RCC 7860 (cell line): ENCODE measurements around the gene CANT1.
A peak's percentile ranks its signal among the peaks of the same experiment; 100 is the strongest.

Experiments
- DNase-seq: peaks from one replicate; pipeline ENCODE4 v3.0.0-alpha.2; 2015; ENCODE audit warnings: low spot score
- FAIRE-seq: peaks from 2 replicates; lab custom pipeline; 2012; peaks lifted over from hg19 to GRCh38; lab: Jason Lieb, UNC

The CANT1 gene

DNA sequence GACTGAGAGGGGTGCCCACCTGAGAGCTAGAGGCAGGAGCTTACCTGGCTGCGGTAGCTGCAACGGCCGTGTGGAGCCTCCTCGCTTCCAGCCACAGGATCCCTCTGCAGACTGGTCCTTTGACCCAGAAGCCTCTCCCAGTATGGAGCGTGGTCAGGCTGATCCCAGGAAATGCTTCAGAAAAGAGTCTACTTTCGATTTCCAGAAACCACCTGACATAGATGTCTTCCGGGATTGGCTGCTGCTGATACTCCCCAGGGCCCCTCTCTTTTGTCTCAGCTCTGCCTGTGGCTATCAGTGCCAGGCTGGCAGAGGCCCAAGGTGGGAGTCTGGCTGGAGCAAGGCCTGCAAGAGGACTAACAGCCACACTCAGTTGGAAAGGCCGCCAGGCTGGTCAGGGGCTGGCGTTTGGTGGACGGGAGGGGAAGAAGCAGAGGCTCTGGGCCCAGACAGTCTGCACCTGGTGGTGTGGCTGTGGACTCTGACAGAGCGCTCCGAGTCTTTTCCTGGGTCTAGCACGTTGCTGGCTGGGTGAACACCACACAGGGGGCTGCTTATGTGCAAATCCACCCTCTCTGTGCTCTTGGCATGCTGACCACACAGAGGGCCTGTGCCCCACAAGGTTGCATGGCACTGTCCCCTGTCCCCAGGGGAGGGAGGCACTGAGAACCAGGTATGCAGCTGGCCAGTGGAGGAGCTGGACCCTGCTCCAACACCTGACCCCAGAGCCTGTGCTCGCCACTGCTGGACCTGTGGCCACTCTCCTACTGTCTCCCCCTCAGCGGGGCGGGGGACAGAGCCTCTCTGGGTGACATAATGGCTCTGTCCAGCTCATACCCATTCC lies 29.6 kb downstream of the CANT1 start, which contains the start of gene LGALS3BP:
Gene LGALS3BP (minus strand): TSS at position 144 of the 844 bp plus-strand sequence. CDS start 2,732 bp downstream, outside the sequence.
- FAIRE-seq = peak; percentile 86
- DNase-seq = peak; percentile 87

DNA sequence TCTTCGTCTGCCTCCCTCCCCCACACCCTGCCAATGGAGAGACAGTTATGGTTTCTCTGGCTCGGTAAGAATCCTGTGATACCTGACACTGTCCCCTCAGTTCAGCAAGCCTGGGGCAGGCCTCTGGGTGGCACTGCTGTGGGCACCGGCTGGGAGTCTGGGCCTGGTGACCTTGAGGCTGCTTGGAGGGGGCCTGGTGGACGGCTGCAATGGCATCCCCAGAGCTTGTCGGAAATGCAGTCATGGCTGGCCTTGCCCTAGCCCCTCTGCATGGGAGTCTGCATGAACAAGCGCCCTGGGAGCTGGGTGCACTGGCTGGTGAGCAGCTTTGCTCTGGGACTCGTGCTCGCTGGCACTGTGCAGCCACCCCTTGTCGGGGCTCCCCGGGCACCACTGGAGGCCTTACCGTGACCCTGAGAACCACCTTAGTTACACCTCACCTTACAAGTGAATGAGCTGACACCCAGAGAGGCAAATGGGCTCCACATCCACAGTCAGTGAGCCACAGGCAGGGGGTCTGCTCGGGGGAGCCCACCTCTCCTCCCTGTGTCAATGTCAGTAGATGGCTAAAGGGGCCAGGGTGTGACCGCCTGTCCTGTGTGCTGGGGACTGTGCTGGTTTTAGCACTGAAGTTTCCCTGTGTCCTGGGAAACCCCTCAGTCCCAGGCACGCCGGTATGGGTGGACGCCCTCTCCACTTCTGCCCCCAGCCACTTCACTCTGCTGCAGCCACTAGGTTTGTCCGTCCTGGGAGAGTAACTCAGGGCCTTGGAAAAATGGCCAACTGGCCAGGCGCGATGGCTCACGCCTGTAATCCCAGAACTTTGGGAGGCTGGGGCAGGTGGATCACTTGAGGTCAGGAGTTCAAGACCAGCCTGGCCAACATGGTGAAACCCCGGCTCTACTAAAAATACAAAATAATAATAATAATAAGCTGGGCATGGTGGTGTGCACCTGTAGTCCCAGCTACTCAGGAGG lies 31.3 kb downstream of the CANT1 start:
- FAIRE-seq (no peak), DNase-seq (no peak)

DNA sequence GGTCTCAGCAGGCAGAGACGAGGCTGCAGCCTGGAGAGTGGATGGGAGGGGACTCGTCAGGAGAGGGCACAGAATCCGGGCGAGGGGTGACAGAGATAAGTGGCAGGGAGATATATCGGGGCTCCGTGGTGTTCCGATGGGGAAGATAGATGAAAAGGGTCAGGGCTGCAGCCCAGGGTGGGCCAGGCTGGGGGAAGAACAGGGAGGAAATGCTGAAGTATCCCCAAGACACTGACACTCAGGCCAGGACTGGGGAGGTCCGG lies 32.0 kb downstream of the CANT1 start:
- DNase-seq (no peak), FAIRE-seq (no peak)

DNA sequence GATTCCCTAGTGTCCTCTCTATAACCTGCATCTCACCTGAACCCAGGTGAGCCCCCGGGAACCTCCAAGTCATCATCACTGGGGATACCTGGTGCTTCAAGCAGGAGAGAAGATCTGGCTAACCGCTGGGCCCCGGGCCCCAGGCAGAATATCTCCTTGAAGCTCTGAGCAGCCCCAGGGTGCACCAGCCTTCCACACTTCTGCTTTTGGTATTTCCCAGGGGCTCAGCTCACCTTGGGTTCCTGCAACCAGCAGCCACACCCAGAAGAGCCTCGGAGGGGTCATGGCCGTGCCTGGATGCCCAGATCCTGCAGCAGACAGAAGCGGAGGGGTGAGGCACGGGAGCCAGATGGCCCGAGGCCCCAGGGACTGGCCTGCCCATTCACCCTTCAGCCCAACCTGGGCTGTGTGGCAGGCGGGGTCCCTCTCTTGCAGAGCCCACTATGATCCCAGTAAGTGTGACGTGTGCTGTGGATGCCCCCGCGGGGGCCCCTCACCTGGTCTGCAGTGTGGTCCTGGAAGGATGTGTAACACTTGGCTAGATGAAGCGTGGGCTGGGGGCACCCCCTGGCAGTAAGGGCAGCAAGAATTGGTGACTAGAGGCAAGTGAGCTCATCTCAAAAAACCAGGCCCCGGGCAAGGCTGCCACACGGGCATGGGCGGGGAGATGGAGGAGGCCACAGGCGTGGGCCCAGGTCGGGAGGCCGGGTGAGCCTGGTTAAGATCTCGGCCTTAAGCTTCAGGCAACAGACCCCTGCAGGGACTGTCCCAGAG lies 32.5 kb downstream of the CANT1 start:
- FAIRE-seq = no peak

DNA sequence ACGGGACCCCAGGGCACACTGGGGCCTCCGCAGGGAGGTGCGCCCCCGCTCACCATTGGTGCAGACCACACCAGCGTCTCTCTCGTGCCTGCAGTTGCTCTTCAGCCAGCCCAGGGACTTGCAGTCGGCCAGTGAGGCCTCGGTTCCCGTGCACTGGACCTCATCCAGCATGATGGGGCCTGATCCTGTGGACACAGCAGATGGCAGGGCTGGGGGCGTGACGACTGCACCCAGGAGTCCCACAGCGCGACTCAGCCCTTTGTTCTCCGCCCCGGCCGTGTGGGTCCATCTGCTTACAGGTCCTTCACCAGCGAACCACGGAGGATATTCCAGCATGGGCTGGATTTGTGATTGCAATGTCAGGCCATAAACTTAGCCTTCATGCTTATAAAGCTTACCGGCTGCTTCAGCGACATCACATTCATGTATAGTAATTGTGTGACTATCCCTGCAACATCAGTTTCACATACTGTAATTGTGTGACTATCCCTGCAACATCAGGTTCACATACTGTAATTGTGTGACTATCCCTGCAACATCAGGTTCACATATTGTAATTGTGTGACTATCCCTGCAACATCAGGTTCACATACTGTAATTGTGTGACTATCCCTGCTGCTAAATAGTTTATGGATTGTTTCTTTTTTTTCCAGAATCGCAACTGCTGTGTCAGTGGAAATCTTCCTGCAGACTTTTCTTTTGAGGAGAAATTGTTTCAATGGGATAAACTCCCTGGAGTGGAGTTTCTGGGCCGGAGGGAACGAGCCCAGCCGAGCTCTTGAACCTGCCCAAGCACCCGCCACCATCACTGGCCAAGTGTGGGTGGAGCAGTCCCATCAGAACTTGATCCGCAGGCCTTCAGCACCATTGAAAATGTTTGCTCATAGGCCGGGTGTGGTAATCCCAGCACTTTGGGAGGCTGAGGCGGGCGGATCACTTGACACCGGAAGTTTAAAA lies 34.7 kb downstream of the CANT1 start:
- DNase-seq (no peak), FAIRE-seq (no peak)

More for the DNA sequence above, 32.5 kb downstream of the CANT1 start:
- no peak for DNase-seq

DNA sequence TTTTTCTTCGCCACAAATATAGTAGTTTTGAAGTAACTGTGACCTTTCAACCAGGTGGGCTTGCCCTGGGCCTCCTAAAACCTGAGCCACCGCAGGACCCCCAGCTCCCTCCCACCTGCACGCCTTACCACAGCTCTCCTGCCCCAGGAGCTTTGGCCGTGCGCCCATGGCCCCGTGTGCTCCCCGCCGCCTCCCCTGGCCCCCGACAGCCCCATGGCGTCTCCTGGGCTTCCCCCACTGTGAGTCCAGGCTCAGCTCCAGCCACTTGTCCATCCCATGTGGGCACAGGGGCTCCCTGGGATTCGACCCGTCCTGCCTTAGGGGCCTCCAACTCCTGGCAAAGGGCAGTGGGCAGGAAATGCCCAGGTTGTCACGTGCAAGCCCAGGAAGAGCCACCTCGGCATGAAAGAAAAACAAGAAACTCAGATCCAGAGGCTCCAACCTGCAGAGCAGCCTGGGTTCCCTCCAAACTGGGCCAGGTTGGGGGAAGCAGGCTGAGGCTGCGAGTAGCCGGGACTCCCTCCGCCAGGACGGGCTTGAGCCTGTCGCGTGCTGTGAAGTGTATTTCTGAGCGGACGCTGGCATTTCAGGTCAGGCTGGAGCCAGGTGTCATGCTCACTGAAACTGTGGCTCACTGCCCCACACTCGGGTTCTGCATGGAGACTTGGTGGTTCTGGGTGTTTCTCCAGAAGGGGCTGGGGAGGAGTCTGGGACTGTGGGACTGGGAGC lies 35.6 kb downstream of the CANT1 start:
- no peak for FAIRE-seq
- DNase-seq = no peak

DNA sequence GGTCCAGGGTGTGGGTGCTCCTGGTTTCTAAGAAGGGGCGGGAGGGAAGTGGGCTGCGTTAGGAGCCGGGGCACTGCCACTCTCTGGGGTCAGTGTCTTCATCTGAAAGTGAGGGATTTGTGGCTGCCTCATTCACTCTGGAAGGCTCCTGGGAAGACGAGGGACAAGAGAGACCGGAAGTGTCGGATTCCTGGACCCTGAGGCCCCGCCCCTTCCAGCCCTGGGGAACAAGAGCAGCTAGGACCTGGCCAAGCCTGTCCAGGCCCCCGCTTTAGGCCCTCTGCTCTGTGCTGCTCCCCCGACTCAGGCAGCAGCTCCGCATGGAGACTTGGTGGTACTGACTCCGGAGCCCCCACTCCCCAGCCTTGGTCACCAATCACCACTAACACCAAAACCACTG lies 36.4 kb downstream of the CANT1 start:
- FAIRE-seq (no peak), DNase-seq (no peak)

DNA sequence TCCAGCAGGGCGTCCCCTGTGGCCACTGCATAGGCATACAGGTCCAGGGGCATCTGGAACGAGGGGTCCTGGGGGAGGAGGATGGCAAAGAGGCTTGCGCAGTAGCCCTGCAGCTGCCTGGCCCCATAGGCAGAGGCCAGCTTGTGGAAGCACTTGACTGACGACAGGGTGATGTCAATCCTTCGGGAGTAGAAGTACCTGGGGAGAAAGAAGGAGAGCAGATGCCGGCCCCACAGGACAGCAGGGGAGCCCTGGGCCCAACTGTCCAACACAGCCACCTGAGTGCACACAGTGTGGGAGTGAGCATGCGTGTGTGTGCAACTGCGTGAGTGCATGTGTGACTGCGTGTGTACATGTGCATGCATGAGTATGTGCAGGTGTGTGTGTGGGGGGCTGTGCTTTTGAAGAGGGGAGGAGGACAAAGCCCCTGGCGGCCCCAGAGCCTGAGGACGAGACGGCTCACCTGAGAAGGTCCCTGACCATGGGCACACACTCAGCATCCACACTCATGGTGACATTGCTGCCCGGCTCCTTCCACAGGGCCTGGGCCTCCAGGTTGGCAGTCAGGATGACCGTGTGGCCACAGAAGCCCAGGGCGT lies 37.0 kb downstream of the CANT1 start:
- no peak for DNase-seq
- no peak for FAIRE-seq

DNA sequence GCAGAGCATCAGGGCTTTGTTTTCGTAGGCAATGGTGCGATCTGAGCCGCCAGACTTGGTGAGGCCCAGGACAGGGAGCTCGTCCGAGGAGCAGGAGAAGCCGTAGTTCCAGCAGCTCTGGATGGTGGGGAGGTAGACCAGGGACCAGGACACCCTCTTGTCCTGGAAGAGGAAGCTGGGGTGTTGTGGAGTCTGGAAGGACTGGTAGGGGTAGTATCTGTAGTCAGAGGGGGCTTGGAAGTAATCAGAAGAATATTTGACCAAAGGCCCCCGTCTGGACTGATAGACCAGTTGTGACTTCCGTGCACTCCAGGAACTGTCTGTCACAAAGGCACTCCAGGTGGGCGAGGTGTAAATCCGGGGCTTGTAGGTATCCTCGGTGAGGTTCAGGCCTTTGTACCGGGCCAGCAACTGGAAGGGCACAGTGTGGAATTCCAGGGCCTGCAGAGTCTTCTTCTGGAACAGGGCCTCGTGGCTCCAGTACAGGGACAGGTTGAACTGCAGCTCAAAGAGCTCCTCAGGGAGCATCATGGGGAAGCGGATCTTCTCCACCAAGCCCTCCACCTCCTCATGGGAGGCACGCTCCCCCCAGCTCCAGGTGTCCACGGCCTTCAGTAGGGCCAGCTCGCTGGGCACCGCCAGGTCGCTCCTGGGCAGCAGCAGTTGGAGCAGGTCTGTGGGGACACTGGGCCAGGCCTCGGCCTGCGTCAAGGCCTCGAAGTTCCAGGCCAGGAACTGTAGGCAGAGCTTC lies 37.6 kb downstream of the CANT1 start:
- FAIRE-seq (no peak), DNase-seq (no peak)

DNA sequence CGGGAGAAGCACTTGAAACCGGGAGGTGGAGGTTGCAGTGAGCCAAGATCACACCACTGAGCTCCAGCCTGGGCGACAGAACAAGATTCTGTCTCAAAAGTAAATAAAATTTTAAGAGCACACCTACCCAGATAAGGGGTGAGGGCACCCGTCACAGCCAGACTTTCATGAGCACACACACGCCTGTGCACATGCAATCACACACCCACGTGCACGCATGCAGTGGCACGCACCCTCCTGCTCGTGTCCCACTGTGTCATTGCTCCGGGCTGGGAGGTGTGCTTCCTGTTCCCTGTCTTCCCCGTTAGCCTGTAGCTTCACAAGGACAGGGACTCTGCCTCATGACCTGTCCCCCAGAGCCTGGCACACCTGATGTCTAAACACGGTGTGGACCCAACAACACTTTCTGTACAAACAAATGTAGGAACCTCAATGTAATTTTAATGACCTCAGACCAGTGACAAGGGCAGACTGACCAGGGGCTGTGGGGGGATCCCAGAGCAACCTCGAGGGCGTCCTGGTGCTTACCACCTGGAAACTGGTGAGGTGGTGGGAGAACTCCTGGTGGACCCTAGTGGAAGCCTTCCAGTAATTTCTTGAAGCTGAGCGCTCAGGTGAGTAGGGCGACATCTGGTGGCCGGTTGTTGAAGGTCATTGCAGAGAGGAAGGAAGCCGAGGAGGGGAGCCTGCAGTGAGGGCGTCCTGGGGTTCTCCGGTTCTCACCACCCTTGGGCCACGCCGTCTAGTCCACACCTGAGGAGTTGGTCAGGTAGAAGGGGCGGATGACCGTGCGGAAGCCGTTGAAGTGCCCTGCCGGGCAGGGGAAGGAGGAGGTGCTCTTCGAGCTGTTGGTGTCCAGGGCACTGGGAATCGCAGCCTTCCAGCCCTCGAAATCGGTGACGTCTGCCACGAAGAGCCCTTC lies 38.5 kb downstream of the CANT1 start:
- FAIRE-seq (no peak), DNase-seq (peak; percentile 61)

DNA sequence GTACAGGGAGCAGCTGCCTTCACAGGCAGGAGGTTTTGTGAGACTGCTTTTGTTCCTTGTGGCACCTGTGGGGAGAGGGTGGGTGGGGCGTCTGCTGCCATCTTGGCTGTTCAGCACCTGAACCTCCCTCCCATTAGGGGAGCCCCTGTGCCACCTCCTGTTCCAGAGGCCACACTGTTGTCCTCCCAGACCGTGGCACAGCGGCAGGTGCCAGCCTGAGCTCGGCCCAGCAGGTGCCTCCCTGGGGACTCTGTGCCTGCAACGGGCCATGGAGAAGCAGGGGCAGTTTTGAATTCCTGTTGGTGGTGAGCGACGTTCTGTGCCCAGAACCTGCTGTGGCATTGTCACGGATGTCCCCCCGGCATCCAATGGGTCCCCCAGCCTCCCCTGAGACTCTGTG lies 39.7 kb downstream of the CANT1 start:
- FAIRE-seq = no peak
- no peak for DNase-seq

DNA sequence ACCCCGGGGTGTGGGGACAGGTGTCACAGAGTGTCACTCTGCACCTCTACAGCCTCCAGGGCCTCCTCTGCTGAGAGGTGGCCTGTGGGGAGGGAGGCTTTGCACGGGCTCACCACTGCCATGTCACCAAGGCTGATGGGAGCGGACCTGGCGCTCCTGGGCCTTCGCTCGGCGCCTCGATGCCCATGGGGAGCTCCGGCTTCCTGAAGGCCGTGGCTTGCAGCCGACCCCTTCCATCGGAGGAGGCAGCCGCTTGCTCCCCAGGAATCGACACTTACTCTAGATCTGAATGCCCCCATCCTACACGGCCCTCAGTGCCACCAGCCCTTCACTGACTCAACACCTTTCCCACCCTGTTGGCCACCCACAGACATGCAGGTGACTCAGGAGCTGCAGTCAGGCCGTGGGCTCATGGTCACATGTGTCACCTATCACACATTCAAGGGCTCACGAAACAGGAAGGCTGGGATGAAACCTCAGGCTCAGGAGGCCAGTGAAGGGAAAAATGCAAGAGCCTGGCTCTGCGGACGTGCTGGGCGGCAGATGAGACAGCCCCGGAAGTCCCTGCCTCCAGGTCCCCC lies 41.7 kb downstream of the CANT1 start:
- peak; percentile 36 for DNase-seq

DNA sequence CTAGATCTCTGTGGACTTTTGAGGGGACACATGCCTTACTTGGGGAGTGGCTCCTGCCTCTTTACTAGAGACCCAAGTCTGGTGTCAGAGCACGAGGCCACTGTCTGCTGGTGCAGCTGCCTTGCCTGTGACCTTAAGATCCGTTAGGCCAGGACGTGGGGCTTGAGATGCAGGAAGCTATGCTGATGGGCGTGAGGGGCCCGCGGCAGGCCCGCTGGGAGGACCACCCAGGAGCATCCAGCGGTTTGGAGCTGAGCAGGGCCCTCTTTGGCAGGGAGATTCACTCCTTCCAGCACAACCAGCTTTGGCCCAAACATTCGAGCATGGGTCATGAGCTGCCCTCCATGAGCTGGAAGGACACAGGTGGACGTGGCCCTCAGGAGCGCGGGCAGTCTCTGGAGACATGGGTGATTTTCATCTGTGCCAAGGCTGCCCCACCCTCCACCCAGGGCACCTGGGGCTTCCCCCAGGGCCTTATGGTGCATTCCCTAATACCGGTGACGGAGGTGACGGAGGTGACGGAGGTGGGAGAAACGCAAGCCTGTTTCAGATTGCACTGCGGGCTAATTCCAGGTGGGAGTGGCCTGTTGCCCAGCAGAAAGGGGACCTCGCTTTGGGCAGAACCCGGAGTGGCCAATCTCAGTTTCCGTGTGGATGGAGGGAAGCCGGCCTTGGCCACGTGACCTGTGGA lies 42.5 kb downstream of the CANT1 start:
- FAIRE-seq = no peak

More for the DNA sequence above, 41.7 kb downstream of the CANT1 start:
- FAIRE-seq = no peak

DNA sequence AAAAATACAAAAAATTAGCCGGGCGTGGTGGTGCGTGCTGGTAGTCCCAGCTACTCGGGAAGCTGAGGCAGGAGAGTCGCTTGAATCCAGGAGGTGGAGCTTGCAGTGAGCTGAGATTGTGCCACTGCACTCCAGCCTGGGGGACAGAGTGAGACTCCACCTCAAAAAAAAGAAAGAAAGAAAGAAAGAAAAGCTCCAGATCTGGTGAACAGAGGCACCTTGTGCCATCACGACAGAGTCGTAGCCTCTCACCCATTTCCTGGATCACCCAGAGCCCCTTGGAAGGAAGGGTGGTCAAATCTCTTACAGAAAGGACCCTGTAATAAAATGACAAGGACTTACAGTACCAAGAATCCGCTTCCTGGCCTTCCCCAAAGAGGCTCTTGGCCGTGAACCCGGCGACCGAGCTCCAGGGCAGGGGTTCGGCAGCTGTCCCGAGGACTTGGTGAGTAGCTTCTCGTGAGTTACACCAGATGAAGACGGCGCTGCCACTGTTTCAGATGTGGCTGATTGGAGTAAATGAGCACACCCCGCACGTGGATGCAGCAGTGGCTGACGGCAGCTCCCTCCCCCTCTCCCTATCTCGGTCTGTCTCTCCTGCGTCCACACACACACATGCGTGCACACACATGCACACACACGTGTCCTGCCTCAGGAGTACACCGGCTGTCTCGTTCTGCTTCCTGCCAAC lies 43.3 kb downstream of the CANT1 start:
- DNase-seq (no peak), FAIRE-seq (no peak)

More for the DNA sequence above, 42.5 kb downstream of the CANT1 start:
- DNase-seq = no peak

DNA sequence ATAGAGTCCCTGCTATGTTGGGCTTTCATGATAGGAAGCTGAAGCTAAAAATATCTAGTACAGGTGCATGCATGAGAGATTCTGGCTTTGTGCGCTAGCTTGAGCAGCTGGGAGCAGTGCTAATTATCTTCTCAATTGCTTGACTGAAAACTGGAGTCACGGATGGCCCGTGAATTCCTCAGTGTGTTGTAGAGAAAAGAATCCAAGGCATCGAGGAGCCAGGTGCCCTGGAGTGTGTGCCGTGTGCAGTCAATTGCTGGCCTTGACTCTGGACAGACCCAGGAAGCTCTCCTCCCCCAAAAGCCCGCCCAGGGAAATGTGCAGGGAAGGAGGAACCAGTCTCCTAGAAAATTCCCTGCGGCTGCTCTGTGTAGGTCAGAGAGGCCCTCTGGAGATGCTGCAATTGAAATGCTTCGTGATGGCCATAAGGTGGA lies 44.1 kb downstream of the CANT1 start:
- DNase-seq (no peak), FAIRE-seq (no peak)
